ENCODE measurements around the gene HYOU1.

The HYOU1 gene

DNA sequence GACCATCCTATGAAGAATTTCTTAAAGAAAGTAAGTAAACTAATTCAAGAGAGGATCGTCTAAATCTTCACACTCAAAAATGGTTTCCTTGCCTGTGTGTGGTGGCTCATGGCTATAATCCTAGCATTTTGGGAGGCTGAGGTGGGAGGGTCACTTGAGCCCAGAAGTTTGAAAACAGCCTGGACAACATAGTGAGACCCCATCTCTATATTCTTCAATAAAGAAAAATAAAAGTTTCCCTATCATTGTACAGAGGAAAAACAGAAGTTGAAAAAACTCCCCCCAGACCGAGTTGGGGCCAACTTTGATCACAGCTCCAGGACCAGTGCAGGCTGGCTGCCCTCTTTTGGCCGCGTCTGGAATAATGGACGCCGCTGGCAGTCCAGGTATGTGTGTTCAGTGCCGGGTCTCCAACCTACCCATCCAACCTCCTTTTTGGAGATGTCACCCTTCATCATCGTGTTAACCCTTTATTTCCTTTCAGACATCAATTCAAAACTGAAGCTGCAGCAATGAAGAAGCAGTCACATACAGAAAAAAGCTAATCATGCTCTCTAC lies 41.9 kb downstream of the HYOU1 start:
- DNase-seq (ENCODE audit: low read depth) = no peak
- no peak overlapping the region for H3K4me3 ChIP-seq (ENCODE audit: low read depth, low read length)
- in situ Hi-C loops (cut with HindIII; ENCODE audit: low sequenced_read_pairs) = loop anchor here (5.0 kb wide), 1 partner anchor 87 kb away; the partner anchor contains the start of gene DPAGT1
- TF ChIP-seq, protein P1, sequence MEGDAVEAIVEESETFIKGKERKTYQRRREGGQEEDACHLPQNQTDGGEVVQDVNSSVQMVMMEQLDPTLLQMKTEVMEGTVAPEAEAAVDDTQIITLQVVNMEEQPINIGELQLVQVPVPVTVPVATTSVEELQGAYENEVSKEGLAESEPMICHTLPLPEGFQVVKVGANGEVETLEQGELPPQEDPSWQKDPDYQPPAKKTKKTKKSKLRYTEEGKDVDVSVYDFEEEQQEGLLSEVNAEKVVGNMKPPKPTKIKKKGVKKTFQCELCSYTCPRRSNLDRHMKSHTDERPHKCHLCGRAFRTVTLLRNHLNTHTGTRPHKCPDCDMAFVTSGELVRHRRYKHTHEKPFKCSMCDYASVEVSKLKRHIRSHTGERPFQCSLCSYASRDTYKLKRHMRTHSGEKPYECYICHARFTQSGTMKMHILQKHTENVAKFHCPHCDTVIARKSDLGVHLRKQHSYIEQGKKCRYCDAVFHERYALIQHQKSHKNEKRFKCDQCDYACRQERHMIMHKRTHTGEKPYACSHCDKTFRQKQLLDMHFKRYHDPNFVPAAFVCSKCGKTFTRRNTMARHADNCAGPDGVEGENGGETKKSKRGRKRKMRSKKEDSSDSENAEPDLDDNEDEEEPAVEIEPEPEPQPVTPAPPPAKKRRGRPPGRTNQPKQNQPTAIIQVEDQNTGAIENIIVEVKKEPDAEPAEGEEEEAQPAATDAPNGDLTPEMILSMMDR (IDR thresholded peaks at IDR 0.05; ENCODE audit: low read depth, low read length, missing control alignments) = peak; percentile 28

DNA sequence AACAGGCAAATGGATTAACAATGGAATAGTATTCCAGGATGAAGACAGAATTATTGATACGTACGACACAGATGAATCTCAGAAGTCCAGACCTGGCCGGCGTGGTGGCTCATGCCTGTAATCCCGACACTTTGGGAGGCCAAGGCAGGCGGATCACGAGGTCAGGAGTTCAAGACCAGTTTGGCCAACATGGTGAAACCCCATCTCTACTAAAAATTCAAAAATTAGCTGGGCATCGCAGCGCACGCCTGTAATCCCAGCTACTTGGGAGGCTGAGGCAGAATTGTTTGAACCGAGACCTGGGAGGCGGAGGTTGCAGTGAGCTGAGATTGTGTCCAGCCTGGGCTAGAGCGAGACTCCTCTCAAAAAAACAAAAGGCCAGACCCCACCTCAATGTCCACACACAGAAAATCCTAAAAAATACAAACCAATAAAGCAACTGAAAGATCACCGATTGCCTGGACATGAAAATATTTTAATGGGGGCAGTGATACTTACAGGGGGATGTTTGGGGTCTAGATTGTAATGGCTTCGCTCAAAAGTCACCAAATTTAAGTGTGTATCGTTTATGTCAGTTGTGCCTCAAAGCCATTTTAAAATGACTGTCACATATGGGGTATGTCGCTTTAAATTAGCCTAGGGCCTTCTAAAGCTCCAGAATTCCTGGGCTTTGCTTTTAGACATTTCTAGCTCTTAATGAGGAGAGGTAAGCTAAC lies 42.6 kb downstream of the HYOU1 start:
- TF ChIP-seq, protein P1 (IDR thresholded peaks at IDR 0.05; ENCODE audit: low read depth, low read length, missing control alignments) = no peak
- no peak overlapping the region for H3K4me3 ChIP-seq (ENCODE audit: low read depth, low read length)
- DNase-seq (ENCODE audit: low read depth) = no peak
- in situ Hi-C loops (cut with HindIII; ENCODE audit: low sequenced_read_pairs) = no loop called here

DNA sequence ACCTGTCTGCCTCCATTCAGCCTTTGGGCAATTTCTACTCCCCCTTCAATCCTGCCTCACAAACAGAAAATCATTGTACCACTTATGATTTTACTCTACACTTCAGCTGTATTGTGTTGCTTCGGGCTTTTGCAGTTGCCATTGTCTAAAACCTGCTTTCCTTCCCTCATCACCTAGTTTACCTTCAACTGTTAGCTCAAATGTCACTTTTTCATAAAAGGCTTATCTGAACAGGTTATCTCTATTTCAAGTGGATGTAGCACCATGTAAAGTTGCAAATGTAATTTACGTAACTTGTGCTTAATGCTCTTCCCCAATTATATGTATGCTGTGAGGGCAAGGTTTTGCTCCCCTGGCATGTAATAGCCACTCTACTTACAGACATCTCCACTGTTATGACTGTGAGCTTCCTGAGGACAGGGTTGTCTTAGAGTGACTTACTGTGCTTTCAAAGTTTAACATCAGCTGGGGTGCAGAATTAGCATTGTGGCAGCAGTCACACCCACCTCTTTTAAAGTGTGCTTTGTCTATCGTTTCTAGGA lies 44.3 kb downstream of the HYOU1 start:
- no peak for DNase-seq (ENCODE audit: low read depth)
- in situ Hi-C loops (cut with HindIII; ENCODE audit: low sequenced_read_pairs) = no loop called here
- H3K4me3 ChIP-seq (ENCODE audit: low read depth, low read length) = no peak overlapping the region
- TF ChIP-seq, protein P1 (IDR thresholded peaks at IDR 0.05; ENCODE audit: low read depth, low read length, missing control alignments) = no peak

DNA sequence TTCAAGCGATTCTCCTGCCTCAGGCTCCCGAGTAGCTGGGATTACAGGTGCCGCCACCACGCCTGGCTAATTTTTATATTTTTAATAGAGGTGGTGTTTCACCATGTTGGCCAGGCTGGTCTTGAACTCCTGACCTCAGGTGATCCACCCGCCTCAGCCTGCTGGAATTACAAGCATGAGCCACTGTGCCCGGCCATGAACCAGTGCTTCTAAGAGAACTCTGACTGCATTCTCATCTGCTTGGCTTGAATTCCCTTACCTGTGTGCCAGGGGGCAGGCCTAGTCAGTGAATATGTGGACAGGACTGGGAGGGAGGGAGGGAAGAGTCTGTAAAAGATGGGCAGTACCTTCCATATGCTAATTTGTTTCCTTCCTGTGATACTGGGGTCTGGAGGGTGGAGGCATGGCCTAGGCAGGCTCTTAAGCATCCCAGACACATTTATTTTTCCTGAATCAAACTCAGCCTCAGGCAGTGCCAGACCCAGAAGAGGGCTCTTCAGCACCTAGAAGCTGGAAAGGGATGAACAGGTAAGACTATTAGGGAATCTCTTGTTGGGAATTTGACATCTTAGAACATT lies 45.4 kb downstream of the HYOU1 start:
- no peak overlapping the region for H3K4me3 ChIP-seq (ENCODE audit: low read depth, low read length)
- in situ Hi-C loops (cut with HindIII; ENCODE audit: low sequenced_read_pairs) = no loop called here
- TF ChIP-seq, protein P1 (IDR thresholded peaks at IDR 0.05; ENCODE audit: low read depth, low read length, missing control alignments) = no peak
- DNase-seq (ENCODE audit: low read depth) = no peak

DNA sequence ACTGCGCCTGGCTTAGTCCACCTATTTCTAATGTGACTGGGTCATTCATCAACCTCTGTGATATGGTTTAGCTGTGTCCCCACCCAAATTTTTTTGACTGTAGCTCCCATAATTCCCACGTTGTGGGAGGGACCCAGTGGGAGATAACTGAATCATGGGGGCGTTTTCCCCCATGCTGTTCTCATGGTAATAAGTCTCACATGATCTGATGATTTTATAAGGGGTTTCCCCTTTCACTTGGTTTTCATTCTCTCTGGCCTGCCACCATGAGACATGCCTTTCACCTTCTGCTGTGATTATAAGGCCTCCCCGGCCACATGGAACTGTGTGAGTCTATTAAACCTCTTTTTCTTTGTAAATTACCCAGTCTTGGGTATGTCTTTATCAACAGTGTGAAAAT lies 50.3 kb downstream of the HYOU1 start:
- DNase-seq (ENCODE audit: low read depth) = no peak
- in situ Hi-C loops (cut with HindIII; ENCODE audit: low sequenced_read_pairs) = no loop called here
- TF ChIP-seq, protein P1 (IDR thresholded peaks at IDR 0.05; ENCODE audit: low read depth, low read length, missing control alignments) = no peak
- no peak overlapping the region for H3K4me3 ChIP-seq (ENCODE audit: low read depth, low read length)

DNA sequence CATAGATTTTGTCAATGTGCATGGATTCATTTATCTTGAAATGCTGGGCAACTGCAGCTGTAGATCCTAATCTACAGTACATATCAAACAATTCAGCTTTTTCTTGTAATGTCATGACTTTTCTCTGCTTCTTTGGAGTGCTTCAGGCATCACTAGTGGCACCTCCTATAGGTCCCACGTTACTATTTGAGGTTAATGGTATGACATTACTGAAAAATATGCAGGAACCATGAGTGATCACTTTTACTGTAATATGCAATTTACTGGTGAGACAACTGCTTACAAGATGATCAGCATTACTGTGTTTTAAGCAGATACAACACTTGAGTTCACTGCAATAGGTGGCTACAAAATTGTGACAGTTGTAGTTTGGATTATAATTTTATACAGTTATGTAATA lies 56.1 kb downstream of the HYOU1 start:
- in situ Hi-C loops (cut with HindIII; ENCODE audit: low sequenced_read_pairs) = no loop called here
- no peak overlapping the region for H3K4me3 ChIP-seq (ENCODE audit: low read depth, low read length)
- no peak for DNase-seq (ENCODE audit: low read depth)
- TF ChIP-seq, protein P1 (IDR thresholded peaks at IDR 0.05; ENCODE audit: low read depth, low read length, missing control alignments) = no peak

All from astrocyte of the cerebellum (primary cell).